Heart right ventricle (tissue), 16 donors: Measurements from ENCODE around the gene NDP. TPM values are rescaled to one million over a fixed set of nuclear protein-coding genes. Genes with fewer than 3 reads are reported as not detected.

Experiments used
- ATAC-seq, 8 donors: fragments of 200-7000 bp; cut with Tn5 transposase; one replicate each; pipeline ENCODE4 v1.9.1; 2020; ENCODE audit warnings: mild to moderate bottlenecking in 8 of 8, moderate library complexity in 8 of 8, moderate number of reproducible peaks in 1 of 8
- DNase-seq, 2 donors: peaks; one replicate each; pipeline ENCODE4 v3.0.0-alpha.2; 2020
- H3K27ac ChIP-seq, 10 donors: fragments of 200-600 bp; sonication (generic) in 2 of 10; one replicate each; pipeline versions ENCODE4 v1.5.0 to v1.8.0; 2020 to 2022; ENCODE audit warnings: mild to moderate bottlenecking in 3 of 10
- H3K27me3 ChIP-seq, 7 donors: fragments of 200-600 bp; one replicate each; pipeline ENCODE4 v1.8.0; 2021 to 2022; ENCODE audit warnings: mild to moderate bottlenecking in 2 of 7
- H3K36me3 ChIP-seq, 9 donors: fragments of 200-600 bp; sonication (generic) in 1 of 9; one replicate each; pipeline versions ENCODE4 v1.5.0 to v1.8.0; 2020 to 2022; ENCODE audit warnings: mild to moderate bottlenecking in 2 of 9
- H3K4me1 ChIP-seq, 9 donors: fragments of 200-600 bp; sonication (generic) in 1 of 9; one replicate each; pipeline versions ENCODE4 v1.5.0 to v1.8.0; 2020 to 2022; ENCODE audit warnings: mild to moderate bottlenecking in 4 of 9
- H3K4me3 ChIP-seq, 10 donors: fragments of 200-600 bp; sonication (generic) in 2 of 10; one replicate each; pipeline versions ENCODE4 v1.5.0 to v1.8.0; 2020 to 2022; ENCODE audit warnings: mild to moderate bottlenecking in 7 of 10, moderate library complexity in 2 of 10
- H3K9me3 ChIP-seq, 11 donors: fragments of 200-600 bp in 10 of 11; sonication (generic) in 2 of 11; one replicate each; pipeline versions ENCODE4 v1.5.0 to v1.8.0; 2013 to 2022; ENCODE audit warnings: mild to moderate bottlenecking in 2 of 11, control low read depth in 1 of 11, moderate library complexity in 1 of 11
- CTCF ChIP-seq, 9 donors: fragments of 200-600 bp; sonication (generic) in 2 of 9; IDR thresholded peaks; one replicate each; pipeline versions ENCODE4 v1.5.0 to v1.8.0; 2021 to 2022; ENCODE audit warnings: antibody characterized with exemption in 9 of 9, mild to moderate bottlenecking in 5 of 9, moderate library complexity in 1 of 9
- WGBS, 2 donors: extraction: QIAGEN DNeasy Blood & Tissue Kit; methylation state at CpG; one replicate each; pipeline ENCODE4 v1.1.7; 2013; ENCODE audit warnings: inconsistent platforms in 1 of 2; 5-methylcytosine and 5-hydroxymethylcytosine counted together
- intact Hi-C, 10 donors: fragments of 100-400 bp; cut with DNase I; formaldehyde crosslinking; loops; one replicate each; pipeline versions ENCODE4 v1.11.1 to v1.14.2; 2022
- polyA plus RNA-seq, 2 donors: library from polyadenylated mRNA; stranded (reverse); fragments of 200-250 nt; gene quantifications; one replicate each; pipeline ENCODE4 v1.2.3, GENCODE V29; 2013
- total RNA-seq, 10 donors: library from RNA; stranded (reverse); fragmentation: NEBNext Ultra II Directional in 3 of 10; extraction: Animal tissue kit (Norgen Biotek cat#: 25700) in 3 of 10; gene quantifications; one replicate each; pipeline versions ENCODE4 v1.2.1 to v1.2.4, GENCODE V29; 2021 to 2023
- donor health status: Arrhythmogenic right ventricular cardiomyopathy.
- donor health status: ischemic (EF 13 %, LVEDD 7.1; RV severe dilation, severe dysfunction).
- donor health status: healthy with polysubstance abuse.
- donor health status: DM: no; HTN: yes; CAD: no.
- donor health status: DM: no; HTN: no; CAD: no.
- donor health status: ischemic (EF 25% LVEDD 6.9; RV normal size, moderate dysfunction).
- donor health status: ischemic (EF 25% LVEDD 5.7; RV mildly dilated, moderate dysfunction).
- donor health status: healthy.
- donor health status: DM: yes; HTN: yes; CAD: no.
- donor health status: Ischemic cardiomyopathy.
- donor health status: ischemic (EF 35%, LVEDD 5.7; RV mildly dilated, moderate dysfunction).
- donor health status: nonischemic (EF 11% LVEDD 7.7; RV severe dilation, severe dysfunction).
- donor health status: DM: yes; HTN: yes; CAD: no.
- donor health status: PGD.
- donor health status: ischemic (EF 29% LVEDD 5.4; RV normal size, mild dysfunction).
- donor health status: nonischemic (EF 23%, LVEDD 6.1; RV moderate dilation, normal function).

Gene NDP
- total and polyA plus RNA-seq, 12 donors: 0.03 to 0.83 (median 0.19) TPM; not detected in 5

- ATAC-seq (no peak), DNase-seq (no peak)
- TF ChIP-seq CTCF (IDR thresholded peaks at IDR 0.05): no peak
- peaks cover 0 to under 1% (median 0%) of the 10 kb centered on the region in 9 donors for H3K4me1 ChIP-seq
- no peaks in the 10 kb centered on the region for H3K9me3 ChIP-seq
- H3K27ac ChIP-seq: no peak overlapping the region
- no peak overlapping the region for H3K4me3 ChIP-seq
- WGBS, 2 donors: 97 to 100% methylated on average over 1 of the region's 1 CpG
- intact Hi-C loops: no loop called here
- no peaks in the 10 kb centered on the region for H3K36me3 ChIP-seq
- peaks cover 0 to 16% (median 0%) of the 10 kb centered on the region in 7 donors for H3K27me3 ChIP-seq
Measured at GRCh38 chrX:43998374-43998773, 25.2 kb upstream of the NDP start.

DNA sequence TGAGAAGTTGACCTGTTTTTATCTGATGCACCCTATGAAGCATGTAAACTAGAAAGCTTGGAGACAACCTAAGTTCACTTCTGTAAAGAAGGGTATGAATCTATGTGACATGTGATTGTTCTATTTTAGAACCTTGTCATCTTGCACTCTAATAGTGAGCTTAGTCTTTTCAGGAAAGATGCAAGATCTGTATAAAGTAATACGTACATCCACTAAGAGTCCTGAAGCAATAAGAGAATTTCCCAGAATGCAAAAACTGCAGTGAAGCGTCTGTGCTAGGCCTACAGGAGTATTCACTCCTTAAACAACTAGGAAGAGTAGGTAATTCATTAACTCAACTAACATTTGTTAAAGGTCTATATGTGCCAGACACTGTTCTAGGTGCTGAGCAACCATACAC lies 23.3 kb upstream of the NDP start:
- ATAC-seq: no peak
- Histone ChIP-seq H3K4me3 (no peak overlapping the region), H3K27me3 (peaks cover 0 to 16% (median 0%) of the 10 kb centered on the region in 7 donors), H3K9me3 (no peaks in the 10 kb centered on the region), H3K36me3 (no peaks in the 10 kb centered on the region), H3K4me1 (no peaks in the 10 kb centered on the region), H3K27ac (no peak overlapping the region)
- WGBS, 2 donors: 93 to 97% methylated on average over 2 of the region's 2 CpGs
- TF ChIP-seq CTCF (IDR thresholded peaks at IDR 0.05): no peak
- DNase-seq: no peak
- intact Hi-C loops: no loop called here

GRCh38 chrX:43986083-43986482 lies 12.9 kb upstream of the NDP start:
- Histone ChIP-seq H3K9me3 (no peaks in the 10 kb centered on the region), H3K4me3 (no peak overlapping the region), H3K27me3 (peaks cover 0 to 7% (median 0%) of the 10 kb centered on the region in 7 donors), H3K27ac (no peak overlapping the region), H3K36me3 (no peaks in the 10 kb centered on the region), H3K4me1 (no peaks in the 10 kb centered on the region)
- DNase-seq (no peak), ATAC-seq (no peak)
- intact Hi-C loops: no loop called here
- 90 to 94% methylated on average over 5 of the region's 5 CpGs for WGBS, 2 donors
- TF ChIP-seq CTCF (IDR thresholded peaks at IDR 0.05): no peak

GRCh38 chrX:43985511-43985910 lies 12.3 kb upstream of the NDP start:
- intact Hi-C loops: no loop called here
- Histone ChIP-seq H3K9me3 (no peaks in the 10 kb centered on the region), H3K27ac (no peak overlapping the region), H3K36me3 (no peaks in the 10 kb centered on the region), H3K27me3 (peaks cover 0 to 7% (median 0%) of the 10 kb centered on the region in 7 donors), H3K4me1 (no peaks in the 10 kb centered on the region), H3K4me3 (no peak overlapping the region)
- no peak for TF ChIP-seq CTCF (IDR thresholded peaks at IDR 0.05)
- 91 to 94% methylated on average over 2 of the region's 2 CpGs for WGBS, 2 donors
- DNase-seq: no peak
- ATAC-seq: no peak
